DOHH2 (cell line): ENCODE data around the gene SLC16A9.

Experiments
- H3F3A ChIP-seq: fragments of 200-600 bp; sonication (generic), shearing (Covaris generic); 2 replicates; pipeline ENCODE4 v1.6.0; 2016; ENCODE audit warnings: antibody characterized with exemption, mild to moderate bottlenecking; ENCODE audit not compliant: control insufficient read depth, insufficient read depth
- H3K27ac ChIP-seq: fragments of 200-600 bp; sonication (generic); 2 replicates; pipeline ENCODE4 v1.5.1; 2014; ENCODE audit warnings: low read depth, mild to moderate bottlenecking, low read length, moderate library complexity
- H3K27me3 ChIP-seq: fragments of 200-600 bp; sonication (generic); 2 replicates; pipeline ENCODE4 v1.6.1; 2014; ENCODE audit warnings: mild to moderate bottlenecking, low read length, mixed read lengths; ENCODE audit not compliant: control insufficient read depth
- H3K36me3 ChIP-seq: fragments of 200-600 bp; sonication (generic); 2 replicates; pipeline ENCODE4 v1.6.1; 2014; ENCODE audit warnings: mild to moderate bottlenecking, low read length, moderate library complexity, mixed read lengths; ENCODE audit not compliant: control insufficient read depth
- H3K4me1 ChIP-seq: fragments of 200-600 bp; sonication (generic); 2 replicates; pipeline ENCODE4 v1.6.1; 2014; ENCODE audit warnings: mild to moderate bottlenecking, low read length, mixed read lengths; ENCODE audit not compliant: control insufficient read depth
- H3K4me2 ChIP-seq: fragments of 200-600 bp; sonication (generic); 2 replicates; pipeline ENCODE4 v1.6.0; 2014; ENCODE audit warnings: mild to moderate bottlenecking, low read length, moderate library complexity
- H3K4me3 ChIP-seq: fragments of 200-600 bp; sonication (generic); 2 replicates; pipeline ENCODE4 v1.5.1; 2014; ENCODE audit warnings: mild to moderate bottlenecking, low read length, mixed read lengths
- H3K79me2 ChIP-seq: fragments of 200-600 bp; sonication (generic); 2 replicates; pipeline ENCODE4 v1.6.1; 2014; ENCODE audit warnings: mild to moderate bottlenecking, low read length, mixed read lengths; ENCODE audit not compliant: control insufficient read depth
- H3K9me2 ChIP-seq: fragments of 200-600 bp; sonication (generic); replicated peaks from 2 replicates; pipeline ENCODE4 v1.6.1; 2014; ENCODE audit warnings: mild to moderate bottlenecking, low read length, mixed read lengths; ENCODE audit not compliant: control insufficient read depth
- H3K9me3 ChIP-seq: fragments of 200-600 bp; sonication (generic); 2 replicates; pipeline ENCODE4 v1.6.1; 2014; ENCODE audit warnings: antibody characterized with exemption, low read length, mixed read lengths; ENCODE audit not compliant: control insufficient read depth, insufficient read depth
- H4K20me1 ChIP-seq: fragments of 200-600 bp; sonication (generic); 2 replicates; pipeline ENCODE4 v1.6.0; 2014; ENCODE audit warnings: low read depth, mild to moderate bottlenecking, antibody characterized with exemption, low read length, moderate library complexity; ENCODE audit not compliant: control insufficient read depth, insufficient read depth
- EZH2phosphoT487 ChIP-seq: fragments of 200-600 bp; sonication (generic); IDR thresholded peaks from 2 replicates; pipeline ENCODE4 v1.6.1; 2017; ENCODE audit warnings: borderline replicate concordance, mild to moderate bottlenecking, antibody characterized with exemption, low read length, moderate library complexity, mixed read lengths
- TF ChIP-seq, protein P1 (sequence below): fragments of 200-600 bp; sonication (generic); IDR thresholded peaks from one replicate; pipeline ENCODE4 v1.5.1; 2014; ENCODE audit warnings: antibody characterized with exemption, mild to moderate bottlenecking, low read depth, low read length; ENCODE audit not compliant: poor library complexity, severe bottlenecking

Gene SLC16A9

DNA sequence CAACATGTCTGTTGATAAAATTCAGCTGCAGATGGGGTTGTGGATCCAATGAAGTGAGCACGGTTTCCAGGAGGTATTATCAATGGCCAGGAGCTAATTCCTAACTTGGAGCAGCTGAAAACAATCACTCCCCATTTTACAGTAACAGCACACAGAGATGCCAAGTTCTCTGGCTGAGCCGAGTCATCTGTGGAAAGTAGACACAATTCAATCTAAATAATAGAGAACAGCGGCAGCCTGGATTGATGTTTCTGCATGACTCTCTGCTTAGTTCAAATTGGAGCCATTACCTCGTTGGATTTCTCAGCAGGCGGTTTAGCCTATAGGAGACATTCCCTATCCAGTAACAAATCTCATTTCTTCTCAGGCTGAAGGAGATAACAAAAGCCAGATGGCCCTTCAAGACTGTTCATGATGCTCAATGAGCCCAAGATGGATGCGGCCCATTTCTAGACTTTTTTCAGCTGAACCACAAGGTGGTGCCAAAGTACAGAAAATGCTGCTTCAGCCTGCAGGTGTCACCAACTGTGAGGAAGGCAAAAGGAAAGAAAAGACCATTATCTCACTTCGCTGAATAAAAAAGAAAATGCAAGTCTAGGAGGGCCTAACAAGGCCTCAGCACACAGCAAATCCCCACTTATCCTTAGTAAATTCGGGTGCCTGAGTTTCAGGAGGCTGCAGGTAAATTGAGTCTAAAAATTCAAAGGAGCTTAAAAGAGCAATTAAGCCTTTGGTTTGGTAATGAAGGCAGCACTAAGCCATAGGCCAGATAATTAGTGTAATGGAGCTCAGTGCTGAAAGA, 83.7 kb downstream of the SLC16A9 start:
- Histone ChIP-seq H3K9me3 (no peaks in the 10 kb centered on the region), H3K79me2 (no peaks in the 10 kb centered on the region), H3K27me3 (no peaks in the 10 kb centered on the region; the same call in 1 of the 2 replicates), H3K4me3 (no peak overlapping the region), H3K27ac (no peak overlapping the region), H4K20me1 (no peaks in the 10 kb centered on the region), H3K36me3 (no peaks in the 10 kb centered on the region), H3F3A (no peaks in the 10 kb centered on the region), H3K9me2 (no peaks in the 10 kb centered on the region), H3K4me1 (no peaks in the 10 kb centered on the region), H3K4me2 (no peak overlapping the region)
- no peak for TF ChIP-seq EZH2phosphoT487
- TF ChIP-seq, protein P1, sequence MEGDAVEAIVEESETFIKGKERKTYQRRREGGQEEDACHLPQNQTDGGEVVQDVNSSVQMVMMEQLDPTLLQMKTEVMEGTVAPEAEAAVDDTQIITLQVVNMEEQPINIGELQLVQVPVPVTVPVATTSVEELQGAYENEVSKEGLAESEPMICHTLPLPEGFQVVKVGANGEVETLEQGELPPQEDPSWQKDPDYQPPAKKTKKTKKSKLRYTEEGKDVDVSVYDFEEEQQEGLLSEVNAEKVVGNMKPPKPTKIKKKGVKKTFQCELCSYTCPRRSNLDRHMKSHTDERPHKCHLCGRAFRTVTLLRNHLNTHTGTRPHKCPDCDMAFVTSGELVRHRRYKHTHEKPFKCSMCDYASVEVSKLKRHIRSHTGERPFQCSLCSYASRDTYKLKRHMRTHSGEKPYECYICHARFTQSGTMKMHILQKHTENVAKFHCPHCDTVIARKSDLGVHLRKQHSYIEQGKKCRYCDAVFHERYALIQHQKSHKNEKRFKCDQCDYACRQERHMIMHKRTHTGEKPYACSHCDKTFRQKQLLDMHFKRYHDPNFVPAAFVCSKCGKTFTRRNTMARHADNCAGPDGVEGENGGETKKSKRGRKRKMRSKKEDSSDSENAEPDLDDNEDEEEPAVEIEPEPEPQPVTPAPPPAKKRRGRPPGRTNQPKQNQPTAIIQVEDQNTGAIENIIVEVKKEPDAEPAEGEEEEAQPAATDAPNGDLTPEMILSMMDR = peak; percentile 86

DNA sequence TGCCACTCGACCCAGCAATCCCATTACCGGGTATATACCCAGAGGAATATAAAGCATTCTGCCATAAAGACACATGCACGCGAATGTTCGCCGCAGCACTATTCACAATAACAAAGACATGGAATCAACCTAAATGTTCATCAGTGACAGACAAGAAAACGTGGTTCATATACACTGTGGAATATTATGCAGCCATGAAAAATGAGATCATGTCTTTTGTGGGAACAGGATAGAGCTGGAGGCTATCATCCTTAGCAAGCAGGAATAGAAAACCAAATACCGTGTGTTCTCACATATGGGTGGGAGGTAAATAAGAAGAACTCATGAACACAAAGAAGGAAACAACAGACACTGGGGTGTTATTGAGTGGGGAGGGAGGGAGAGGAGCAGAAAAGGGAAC, 84.7 kb downstream of the SLC16A9 start:
- H3K27me3 ChIP-seq = no peaks in the 10 kb centered on the region
- no peak overlapping the region for H3K4me2 ChIP-seq
- TF ChIP-seq EZH2phosphoT487 = no peak
- TF ChIP-seq, protein P1 = no peak
- no peaks in the 10 kb centered on the region for H3K9me3 ChIP-seq
- H4K20me1 ChIP-seq = no peaks in the 10 kb centered on the region
- H3K79me2 ChIP-seq = no peaks in the 10 kb centered on the region
- H3K36me3 ChIP-seq = no peaks in the 10 kb centered on the region
- H3K4me1 ChIP-seq = no peaks in the 10 kb centered on the region
- no peak overlapping the region for H3K27ac ChIP-seq
- H3K9me2 ChIP-seq = no peaks in the 10 kb centered on the region
- H3F3A ChIP-seq = no peaks in the 10 kb centered on the region
- no peak overlapping the region for H3K4me3 ChIP-seq

DNA sequence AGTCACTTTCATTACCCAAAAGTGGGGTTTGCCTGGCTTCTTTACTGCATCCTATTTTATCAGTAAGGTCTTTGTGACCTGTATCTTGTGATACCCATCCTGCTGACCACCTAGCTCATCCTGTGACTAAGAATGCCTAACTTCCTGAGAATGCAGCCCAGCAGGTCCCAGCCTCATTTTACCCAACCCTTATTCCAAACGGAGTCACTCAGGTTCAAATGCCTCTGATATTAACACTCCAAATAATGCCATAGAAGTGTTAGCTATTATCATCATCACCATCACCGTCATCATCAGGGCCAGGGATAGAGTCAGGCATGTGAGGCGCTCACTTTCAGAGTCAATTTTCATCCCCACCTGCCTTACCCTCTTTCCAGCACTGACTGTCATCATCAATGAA, 85.5 kb downstream of the SLC16A9 start:
- H3K36me3 ChIP-seq = no peaks in the 10 kb centered on the region
- no peak overlapping the region for H3K4me3 ChIP-seq
- H3K9me2 ChIP-seq = no peaks in the 10 kb centered on the region
- no peaks in the 10 kb centered on the region for H3K27me3 ChIP-seq
- H3K79me2 ChIP-seq = no peaks in the 10 kb centered on the region
- no peaks in the 10 kb centered on the region for H3K4me1 ChIP-seq
- no peaks in the 10 kb centered on the region for H3F3A ChIP-seq
- H4K20me1 ChIP-seq = no peaks in the 10 kb centered on the region
- H3K9me3 ChIP-seq = no peaks in the 10 kb centered on the region
- no peak overlapping the region for H3K4me2 ChIP-seq
- H3K27ac ChIP-seq = no peak overlapping the region
- TF ChIP-seq, protein P1 = no peak
- TF ChIP-seq EZH2phosphoT487 = no peak
